ENCODE results near the gene THSD7A. TPM values are rescaled to one million over a fixed set of nuclear protein-coding genes. Genes with fewer than 3 reads are reported as not detected.

THSD7A gene
- total RNA-seq, 1 donor from 2014 or later: 3.5 TPM

GRCh38 chr7:11485636-11486035 is 346.4 kb downstream of the THSD7A start:
- FAIRE-seq (no peak), DNase-seq (ENCODE audit: low read depth) (no peak)
- Histone ChIP-seq H4K20me1 (ENCODE audit: insufficient read depth, low read length) (no peaks in the 10 kb centered on the region), H3K9me3 (ENCODE audit: insufficient read depth, low read depth, low read length) (no peaks in the 10 kb centered on the region), H2AFZ (ENCODE audit: low read depth, low read length) (no peak overlapping the region), H3K4me3 (ENCODE audit: insufficient read depth, low read depth, low read length) (no peak overlapping the region), H3K4me1 (ENCODE audit: insufficient read depth, low read length) (no peaks in the 10 kb centered on the region), H3K27me3 (ENCODE audit: insufficient read depth, low read length) (no peaks in the 10 kb centered on the region), H3K79me2 (ENCODE audit: insufficient read depth, low read length) (no peaks in the 10 kb centered on the region), H3K4me2 (ENCODE audit: low read length) (no peak overlapping the region), H3K27ac (ENCODE audit: low read depth, low read length) (no peak overlapping the region), H3K36me3 (ENCODE audit: insufficient read depth, low read length) (no peaks in the 10 kb centered on the region), H3K9ac (ENCODE audit: low read length) (no peak overlapping the region)
- Mint-ChIP-seq H3K27ac (ENCODE audit: unreplicated experiment) (no peak overlapping the region), H3K4me1 (ENCODE audit: low read depth, unreplicated experiment) (no peaks in the 10 kb centered on the region), H3K36me3 (ENCODE audit: low read depth, unreplicated experiment) (no peaks in the 10 kb centered on the region), H3K4me3 (ENCODE audit: unreplicated experiment) (no peak overlapping the region), H3K9me3 (ENCODE audit: unreplicated experiment) (no peaks in the 10 kb centered on the region), H3K27me3 (ENCODE audit: low read depth, unreplicated experiment) (no peaks in the 10 kb centered on the region)
- TF ChIP-seq EZH2 (IDR thresholded peaks at IDR 0.05; ENCODE audit: insufficient read depth, low read length) (no peak), CTCF (IDR thresholded peaks at IDR 0.05; ENCODE audit: insufficient read depth, low read depth, low read length) (no peak)

GRCh38 chr7:11480143-11480542 is 351.9 kb downstream of the THSD7A start:
- Mint-ChIP-seq H3K4me3 (ENCODE audit: unreplicated experiment) (no peak overlapping the region), H3K9me3 (ENCODE audit: unreplicated experiment) (no peaks in the 10 kb centered on the region), H3K27me3 (ENCODE audit: low read depth, unreplicated experiment) (no peaks in the 10 kb centered on the region), H3K36me3 (ENCODE audit: low read depth, unreplicated experiment) (no peaks in the 10 kb centered on the region), H3K27ac (ENCODE audit: unreplicated experiment) (no peak overlapping the region), H3K4me1 (ENCODE audit: low read depth, unreplicated experiment) (no peaks in the 10 kb centered on the region)
- no peak overlapping the region for H3K27ac ChIP-seq (ENCODE audit: low read depth, low read length)
- no peak for DNase-seq (ENCODE audit: low read depth)
- no peaks in the 10 kb centered on the region for H3K36me3 ChIP-seq (ENCODE audit: insufficient read depth, low read length)
- no peak for TF ChIP-seq EZH2 (IDR thresholded peaks at IDR 0.05; ENCODE audit: insufficient read depth, low read length)
- no peak for TF ChIP-seq CTCF (IDR thresholded peaks at IDR 0.05; ENCODE audit: insufficient read depth, low read depth, low read length)
- H3K27me3 ChIP-seq (ENCODE audit: insufficient read depth, low read length): no peaks in the 10 kb centered on the region
- no peak overlapping the region for H3K9ac ChIP-seq (ENCODE audit: low read length)
- no peak for FAIRE-seq
- H3K9me3 ChIP-seq (ENCODE audit: insufficient read depth, low read depth, low read length): no peaks in the 10 kb centered on the region
- no peak overlapping the region for H2AFZ ChIP-seq (ENCODE audit: low read depth, low read length)
- H4K20me1 ChIP-seq (ENCODE audit: insufficient read depth, low read length): no peaks in the 10 kb centered on the region
- H3K79me2 ChIP-seq (ENCODE audit: insufficient read depth, low read length): no peaks in the 10 kb centered on the region
- H3K4me3 ChIP-seq (ENCODE audit: insufficient read depth, low read depth, low read length): no peak overlapping the region
- H3K4me1 ChIP-seq (ENCODE audit: insufficient read depth, low read length): no peaks in the 10 kb centered on the region
- H3K4me2 ChIP-seq (ENCODE audit: low read length): no peak overlapping the region

GRCh38 chr7:11478882-11479281 is 353.1 kb downstream of the THSD7A start:
- Histone ChIP-seq H3K9me3 (ENCODE audit: insufficient read depth, low read depth, low read length) (no peaks in the 10 kb centered on the region), H3K4me3 (ENCODE audit: insufficient read depth, low read depth, low read length) (no peak overlapping the region), H3K36me3 (ENCODE audit: insufficient read depth, low read length) (no peaks in the 10 kb centered on the region), H3K9ac (ENCODE audit: low read length) (no peak overlapping the region), H3K27ac (ENCODE audit: low read depth, low read length) (no peak overlapping the region), H3K4me1 (ENCODE audit: insufficient read depth, low read length) (no peaks in the 10 kb centered on the region), H2AFZ (ENCODE audit: low read depth, low read length) (no peak overlapping the region), H3K4me2 (ENCODE audit: low read length) (no peak overlapping the region), H4K20me1 (ENCODE audit: insufficient read depth, low read length) (no peaks in the 10 kb centered on the region), H3K79me2 (ENCODE audit: insufficient read depth, low read length) (no peaks in the 10 kb centered on the region), H3K27me3 (ENCODE audit: insufficient read depth, low read length) (no peaks in the 10 kb centered on the region)
- no peak overlapping the region for H3K27ac Mint-ChIP-seq (ENCODE audit: unreplicated experiment)
- no peak overlapping the region for H3K4me3 Mint-ChIP-seq (ENCODE audit: unreplicated experiment)
- no peaks in the 10 kb centered on the region for H3K4me1 Mint-ChIP-seq (ENCODE audit: low read depth, unreplicated experiment)
- DNase-seq (ENCODE audit: low read depth) (no peak), FAIRE-seq (no peak)
- no peaks in the 10 kb centered on the region for H3K36me3 Mint-ChIP-seq (ENCODE audit: low read depth, unreplicated experiment)
- no peaks in the 10 kb centered on the region for H3K9me3 Mint-ChIP-seq (ENCODE audit: unreplicated experiment)
- H3K27me3 Mint-ChIP-seq (ENCODE audit: low read depth, unreplicated experiment): no peaks in the 10 kb centered on the region
- TF ChIP-seq EZH2 (IDR thresholded peaks at IDR 0.05; ENCODE audit: insufficient read depth, low read length) (no peak), CTCF (IDR thresholded peaks at IDR 0.05; ENCODE audit: insufficient read depth, low read depth, low read length) (no peak)
